Activated T-helper 1 cell treated with anti-CD3 and anti-CD28 coated beads, Interleukin-12 subunit alpha, Interleukin-12 subunit beta, Interleukin-2, Interleukin-4 antibody, amounts not matched to agents 30 ng/mL and 10 ng/mL and 1 ng/mL, durations not matched to agents 14 hours and 24 hours and 36 hours (primary cell): ENCODE measurements around the gene BTRC. TPM values are rescaled to one million over a fixed set of nuclear protein-coding genes. Genes with fewer than 3 reads are reported as not detected.
"Not testable (repeated sequence)": the region's sequence is repeated elsewhere in the genome, so short reads cannot be mapped to it uniquely, and the experiment has no call there.

ENCODE experiments used
- DNase-seq: peaks from one replicate; pipeline ENCODE4 v3.0.0; 2021; ENCODE audit warnings: low spot score
- H3K27ac Mint-ChIP-seq: one replicate; pipeline ENCODE4 v1.8.0; 2021; ENCODE audit warnings: mild to moderate bottlenecking, mixed read lengths
- H3K27me3 Mint-ChIP-seq: one replicate; pipeline ENCODE4 v1.8.0; 2022; ENCODE audit warnings: mild to moderate bottlenecking, moderate library complexity, mixed read lengths; ENCODE audit not compliant: insufficient read depth
- H3K36me3 Mint-ChIP-seq: one replicate; pipeline ENCODE4 v1.8.0; 2021; ENCODE audit warnings: low read depth, mixed read lengths
- H3K4me1 Mint-ChIP-seq: one replicate; pipeline ENCODE4 v1.8.0; 2021; ENCODE audit warnings: low read depth, mixed read lengths
- H3K4me3 Mint-ChIP-seq: one replicate; pipeline ENCODE4 v1.8.0; 2021; ENCODE audit warnings: mild to moderate bottlenecking, moderate library complexity, mixed read lengths
- H3K9me3 Mint-ChIP-seq: one replicate; pipeline ENCODE4 v1.8.0; 2021; ENCODE audit warnings: mixed read lengths
- intact Hi-C: fragments of 100-400 bp; cut with micrococcal nuclease; formaldehyde crosslinking; loops from one replicate; pipeline ENCODE4 v1.15.1; 2024
- total RNA-seq: library from RNA; stranded (reverse); gene quantifications from 2 replicates; pipeline ENCODE4 v1.2.3, GENCODE V29; 2022

The BTRC gene
- total RNA-seq, 1 donor from 2014 or later: 22.2 TPM

DNA sequence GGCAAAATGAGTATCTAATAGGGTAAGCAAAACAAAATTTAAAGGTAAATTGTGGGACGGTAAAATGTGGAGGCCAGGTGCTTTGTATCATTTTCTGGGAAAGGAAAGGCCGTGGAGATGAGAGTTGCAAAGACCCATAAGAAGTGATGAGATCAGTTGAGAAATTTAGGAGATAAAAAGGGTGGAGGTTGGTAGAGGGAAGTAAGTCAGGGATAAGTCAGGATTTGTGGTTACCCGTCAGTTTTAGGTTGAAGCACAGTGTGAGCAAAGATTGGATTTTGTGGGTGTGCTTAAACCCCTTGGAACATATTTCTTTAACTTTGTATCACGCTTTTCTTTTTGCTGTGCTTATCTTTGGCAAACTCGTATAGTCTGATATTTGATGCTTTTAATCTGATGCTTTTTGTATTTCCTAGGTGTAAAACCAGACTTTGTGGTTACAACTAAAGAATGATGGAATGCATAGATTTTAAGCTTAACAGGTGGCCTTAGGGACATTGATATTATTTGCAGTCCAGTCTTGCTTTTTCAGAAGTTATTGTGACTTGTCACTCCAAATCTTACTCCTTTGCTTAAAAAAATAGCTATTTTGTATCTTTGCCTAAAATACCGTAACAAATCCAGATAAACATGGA lies 1.2 kb downstream of the BTRC start:
- DNase-seq: no peak
- no peaks in the 10 kb centered on the region for H3K9me3 Mint-ChIP-seq
- H3K36me3 Mint-ChIP-seq: peaks cover 6% of the 10 kb centered on the region
- peaks cover 33% of the 10 kb centered on the region for H3K4me1 Mint-ChIP-seq
- peak overlapping the region; percentile 96 for H3K4me3 Mint-ChIP-seq
- intact Hi-C loops: loop anchor here (2.0 to 10.0 kb wide), 3 partner anchors 322 to 460 kb away; partner anchors contain the start of genes FBXW4 and OGA
- peaks cover 9% of the 10 kb centered on the region for H3K27me3 Mint-ChIP-seq
- peak overlapping the region; percentile 85 for H3K27ac Mint-ChIP-seq

DNA sequence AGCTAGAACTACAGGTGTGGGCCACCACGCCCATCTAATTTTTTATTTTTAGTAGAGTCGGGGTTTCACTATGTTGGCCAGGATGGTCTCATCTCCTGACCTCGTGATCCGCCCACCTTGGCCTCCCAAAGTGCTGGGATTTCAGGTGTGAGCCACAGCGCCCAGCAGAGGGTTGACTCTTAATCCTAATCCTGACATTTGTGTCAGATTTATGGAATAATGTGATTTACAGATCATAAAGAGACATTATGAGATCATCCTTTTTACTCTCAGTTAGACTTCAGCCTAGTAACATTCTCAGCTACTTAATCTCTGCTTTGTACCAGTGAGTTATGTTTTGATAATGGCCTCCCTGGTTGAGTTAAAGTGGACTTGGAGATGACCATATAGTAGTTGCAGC lies 2.2 kb downstream of the BTRC start:
- H3K36me3 Mint-ChIP-seq: peaks cover 6% of the 10 kb centered on the region
- intact Hi-C loops: loop anchor here (10.0 kb wide), 2 partner anchors 339 to 459 kb away; partner anchors contain the start of genes FBXW4 and OGA
- no peak overlapping the region for H3K27ac Mint-ChIP-seq
- DNase-seq: no peak
- H3K9me3 Mint-ChIP-seq: no peaks in the 10 kb centered on the region
- peaks cover 33% of the 10 kb centered on the region for H3K4me1 Mint-ChIP-seq
- peaks cover 3% of the 10 kb centered on the region for H3K27me3 Mint-ChIP-seq
- peak overlapping the region; percentile 96 for H3K4me3 Mint-ChIP-seq

DNA sequence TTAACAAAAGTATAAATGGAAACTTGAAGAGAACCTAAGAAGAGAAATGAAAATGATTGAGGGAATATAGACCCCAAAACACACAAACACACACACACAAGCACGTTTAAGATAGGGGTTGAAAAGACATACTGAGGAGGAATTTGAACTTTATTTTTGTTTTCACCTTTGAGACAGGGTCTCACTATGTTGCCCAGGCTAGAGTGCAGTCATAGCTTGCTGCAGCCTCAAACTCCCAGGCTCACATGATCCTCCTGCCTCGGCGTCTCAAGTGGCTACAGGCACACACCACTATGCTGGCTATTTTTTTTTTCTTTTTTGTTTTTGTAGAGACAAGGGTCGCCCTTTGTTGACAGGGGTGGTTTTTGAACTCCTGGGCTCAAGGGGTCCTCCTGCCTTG lies 4.0 kb downstream of the BTRC start:
- Mint-ChIP-seq H3K4me3 (no peak overlapping the region), H3K27me3 (peaks cover 3% of the 10 kb centered on the region), H3K4me1 (peaks cover 33% of the 10 kb centered on the region), H3K27ac (no peak overlapping the region), H3K36me3 (peaks cover 6% of the 10 kb centered on the region), H3K9me3 (no peaks in the 10 kb centered on the region)
- DNase-seq: no peak
- intact Hi-C loops: loop anchor here (10.0 kb wide), 2 partner anchors 337 to 457 kb away; partner anchors contain the start of genes FBXW4 and OGA

DNA sequence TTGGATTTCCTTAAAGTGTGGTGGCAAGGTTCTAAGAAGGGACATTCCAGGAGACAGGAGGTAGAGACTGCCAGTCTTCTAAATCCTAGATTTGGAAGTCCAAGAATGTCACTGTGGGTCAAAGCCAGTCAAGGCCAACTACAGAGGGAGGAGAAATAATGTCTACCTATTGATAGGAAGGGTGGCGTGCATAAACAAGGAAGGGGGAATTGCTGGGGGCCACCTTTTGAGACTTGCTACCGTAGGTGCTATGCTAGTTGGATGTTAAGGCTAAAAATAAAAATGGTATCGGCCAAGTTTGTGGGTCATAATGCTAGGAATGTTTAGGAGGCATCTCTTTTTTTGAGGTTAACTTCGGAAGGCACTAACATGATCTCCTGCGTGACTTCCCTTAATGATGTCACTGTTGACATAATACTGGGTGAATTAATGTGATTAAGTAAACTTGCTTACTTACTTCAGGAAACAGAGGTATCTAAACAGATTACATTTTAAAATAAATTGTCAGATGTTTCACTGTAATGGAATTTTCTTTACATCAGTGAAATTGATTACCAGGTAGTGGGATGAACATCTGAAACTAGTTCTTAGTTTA lies 4.8 kb downstream of the BTRC start:
- Mint-ChIP-seq H3K27me3 (peaks cover 2% of the 10 kb centered on the region), H3K4me3 (no peak overlapping the region), H3K4me1 (peaks cover 28% of the 10 kb centered on the region), H3K9me3 (no peaks in the 10 kb centered on the region), H3K36me3 (peaks cover 6% of the 10 kb centered on the region), H3K27ac (no peak overlapping the region)
- intact Hi-C loops: loop anchor here (10.0 kb wide), 2 partner anchors 336 to 456 kb away; partner anchors contain the start of genes FBXW4 and OGA
- DNase-seq: no peak

DNA sequence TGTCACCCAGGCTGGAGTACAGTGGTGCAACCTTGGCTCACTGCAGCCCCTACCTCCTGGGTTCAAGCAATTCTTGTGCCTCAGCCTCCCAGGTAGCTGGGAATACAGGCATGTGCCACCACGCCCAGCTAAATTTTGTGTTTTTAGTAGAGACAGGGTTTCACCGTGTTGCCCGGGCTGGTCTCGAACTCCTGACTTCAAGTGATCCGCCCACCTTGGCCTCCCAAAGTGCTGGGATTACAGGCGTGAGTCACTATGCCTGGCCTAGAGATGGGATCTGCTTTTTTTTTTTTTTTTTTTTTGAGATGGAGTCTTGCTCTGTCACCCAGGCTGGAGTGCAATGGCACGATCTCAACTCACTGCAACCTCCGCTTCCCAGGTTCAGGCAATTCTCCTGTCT lies 6.1 kb downstream of the BTRC start:
- H3K9me3 Mint-ChIP-seq, DNase-seq, H3K4me3 Mint-ChIP-seq, H3K36me3 Mint-ChIP-seq, H3K27ac Mint-ChIP-seq, intact Hi-C loops, H3K27me3 Mint-ChIP-seq: not testable (repeated sequence)
- peaks cover 19% of the 10 kb centered on the region for H3K4me1 Mint-ChIP-seq

DNA sequence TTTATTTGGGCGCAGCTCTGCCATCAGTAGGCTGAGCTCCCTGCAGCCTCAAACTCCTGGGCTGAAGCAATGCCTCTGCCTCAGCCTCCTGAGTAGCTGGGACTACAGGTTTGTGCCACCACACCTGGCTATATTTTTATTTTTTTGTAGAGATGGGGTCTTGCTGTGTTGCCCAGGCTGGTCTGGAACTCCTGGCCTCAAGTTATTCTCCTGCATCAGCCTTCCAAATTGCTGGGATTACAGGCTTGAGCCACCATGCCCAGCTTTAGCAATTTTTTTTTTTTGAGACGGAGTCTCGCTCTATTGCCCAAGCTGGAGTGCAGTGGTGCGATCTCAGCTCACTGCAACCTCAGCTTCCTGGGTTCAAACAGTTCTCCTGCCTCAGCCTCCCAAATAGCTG lies 6.9 kb downstream of the BTRC start:
- DNase-seq, H3K36me3 Mint-ChIP-seq, H3K4me3 Mint-ChIP-seq, H3K27ac Mint-ChIP-seq, H3K27me3 Mint-ChIP-seq, intact Hi-C loops, H3K9me3 Mint-ChIP-seq: not testable (repeated sequence)
- H3K4me1 Mint-ChIP-seq: peaks cover 12% of the 10 kb centered on the region

DNA sequence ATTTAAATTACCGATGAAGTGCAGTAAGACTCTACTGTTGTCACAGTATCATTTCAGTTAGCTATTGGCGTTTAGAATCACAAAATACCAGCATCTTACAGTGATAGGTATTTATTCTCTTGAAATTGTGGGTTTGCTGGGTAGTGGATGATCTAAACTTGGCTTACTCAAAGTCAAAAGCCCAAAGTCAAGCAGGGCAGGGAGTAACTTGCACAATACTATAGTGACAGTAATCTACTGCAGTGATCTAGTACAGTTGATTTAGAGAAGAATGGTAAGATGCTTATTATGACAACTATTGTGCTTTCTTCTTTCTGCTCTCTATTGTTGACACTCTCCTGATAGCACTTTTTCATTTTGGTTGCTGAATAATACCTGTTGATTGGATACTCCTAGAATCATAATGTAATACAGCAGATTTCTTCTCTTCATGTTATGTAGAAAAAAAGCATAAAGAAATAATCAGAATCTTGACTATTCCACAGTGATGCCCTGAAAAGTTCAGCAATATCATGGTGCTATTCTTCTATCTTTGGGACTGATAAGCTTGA lies 10.0 kb downstream of the BTRC start:
- no peak for DNase-seq
- Mint-ChIP-seq H3K27me3 (no peaks in the 10 kb centered on the region), H3K36me3 (no peaks in the 10 kb centered on the region), H3K9me3 (no peaks in the 10 kb centered on the region), H3K4me3 (no peak overlapping the region), H3K4me1 (peaks cover 11% of the 10 kb centered on the region), H3K27ac (no peak overlapping the region)
- intact Hi-C loops: no loop called here

DNA sequence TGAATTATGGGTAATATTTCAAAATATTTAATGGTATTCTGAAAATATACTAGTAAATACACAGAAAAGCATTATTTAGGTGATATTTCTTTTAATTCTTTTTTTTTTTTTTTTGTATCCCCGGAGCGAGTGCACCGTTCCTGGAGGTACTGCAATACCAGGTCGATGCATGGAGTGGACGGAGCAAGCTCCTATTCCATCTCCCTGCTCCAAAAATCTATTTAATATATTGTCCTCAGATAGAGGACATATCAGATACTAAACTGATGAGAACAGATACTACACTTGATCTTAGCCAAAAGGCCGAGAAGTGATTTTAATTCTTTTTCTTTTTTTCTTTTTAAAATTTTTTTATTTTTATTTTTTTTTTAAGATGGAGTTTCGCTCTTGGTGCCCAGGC lies 10.8 kb downstream of the BTRC start:
- Mint-ChIP-seq H3K27me3 (no peaks in the 10 kb centered on the region), H3K27ac (no peak overlapping the region), H3K4me1 (peaks cover 11% of the 10 kb centered on the region), H3K36me3 (peaks cover 2% of the 10 kb centered on the region), H3K4me3 (no peak overlapping the region), H3K9me3 (no peaks in the 10 kb centered on the region)
- no peak for DNase-seq
- intact Hi-C loops: no loop called here

DNA sequence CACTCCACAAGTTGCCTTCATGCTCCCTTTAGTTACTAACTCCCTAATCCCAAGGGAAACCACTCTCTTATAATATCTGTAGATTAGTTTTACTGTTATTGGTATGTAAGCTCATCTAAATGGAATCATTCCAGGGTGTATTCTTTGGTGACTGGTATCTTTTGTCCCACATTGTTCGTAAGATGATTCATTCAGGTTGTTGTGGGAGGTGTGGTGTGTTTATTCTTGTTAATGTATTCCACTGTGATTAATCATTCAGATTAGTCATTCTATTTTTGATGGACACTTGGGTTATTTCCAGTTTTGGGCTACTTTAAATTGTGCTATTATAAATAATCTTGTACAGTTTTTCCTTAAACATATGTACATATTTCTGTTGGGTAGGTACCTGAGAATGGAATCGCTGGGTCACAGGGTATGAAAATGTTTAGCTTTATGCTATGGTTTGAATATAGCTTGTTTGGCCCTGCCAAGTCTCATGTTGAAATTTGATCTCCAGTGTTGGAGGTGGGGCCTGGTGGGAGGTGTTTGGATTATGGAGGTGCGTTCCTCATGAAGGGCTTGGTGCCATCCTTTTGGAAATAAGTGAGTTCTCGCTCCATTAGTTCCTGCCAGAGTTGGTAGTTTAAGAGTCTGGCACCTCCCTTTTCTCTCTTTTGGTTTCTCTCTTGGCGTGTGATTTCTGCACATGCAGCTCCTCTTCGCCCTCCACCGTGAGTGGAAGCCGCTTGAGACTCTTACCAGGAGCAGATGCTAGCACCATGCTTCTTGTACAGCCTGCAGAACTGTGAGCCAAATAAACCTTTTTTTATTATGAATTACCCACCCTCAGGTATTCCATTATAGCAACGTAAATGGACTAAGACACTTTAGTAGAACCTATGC lies 13.8 kb downstream of the BTRC start:
- peak overlapping the region; percentile 29 for H3K27ac Mint-ChIP-seq
- H3K36me3 Mint-ChIP-seq: peaks cover 2% of the 10 kb centered on the region
- H3K27me3 Mint-ChIP-seq: no peaks in the 10 kb centered on the region
- no peak overlapping the region for H3K4me3 Mint-ChIP-seq
- no peak for DNase-seq
- H3K9me3 Mint-ChIP-seq: no peaks in the 10 kb centered on the region
- H3K4me1 Mint-ChIP-seq: peaks cover 11% of the 10 kb centered on the region
- intact Hi-C loops: loop anchor here (1.0 kb wide), 2 partner anchors 12 to 14 kb away; partner anchors contain the start of gene BTRC

DNA sequence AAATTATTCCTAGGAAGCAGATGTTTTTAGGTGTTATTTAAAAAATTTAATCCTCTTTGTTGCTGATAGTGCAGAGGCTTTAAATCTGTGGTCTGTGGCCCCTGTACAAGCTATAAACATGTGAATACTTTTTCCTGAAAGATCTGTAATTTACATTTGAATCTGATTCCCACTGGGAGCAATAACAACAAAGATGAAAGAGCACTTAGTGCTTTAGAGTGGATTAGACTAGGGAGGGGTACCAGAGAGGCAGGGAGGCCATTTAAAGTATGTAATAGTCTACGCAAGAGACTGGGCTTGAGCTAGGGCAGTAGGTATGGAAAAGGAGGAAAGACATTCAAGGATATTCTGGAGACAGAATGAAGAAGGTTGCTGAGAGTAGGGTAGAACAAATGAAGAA lies 19.1 kb downstream of the BTRC start:
- peaks cover 9% of the 10 kb centered on the region for H3K36me3 Mint-ChIP-seq
- peaks cover 3% of the 10 kb centered on the region for H3K4me1 Mint-ChIP-seq
- H3K4me3 Mint-ChIP-seq: no peak overlapping the region
- no peaks in the 10 kb centered on the region for H3K9me3 Mint-ChIP-seq
- DNase-seq: no peak
- H3K27me3 Mint-ChIP-seq: no peaks in the 10 kb centered on the region
- intact Hi-C loops: no loop called here
- no peak overlapping the region for H3K27ac Mint-ChIP-seq

DNA sequence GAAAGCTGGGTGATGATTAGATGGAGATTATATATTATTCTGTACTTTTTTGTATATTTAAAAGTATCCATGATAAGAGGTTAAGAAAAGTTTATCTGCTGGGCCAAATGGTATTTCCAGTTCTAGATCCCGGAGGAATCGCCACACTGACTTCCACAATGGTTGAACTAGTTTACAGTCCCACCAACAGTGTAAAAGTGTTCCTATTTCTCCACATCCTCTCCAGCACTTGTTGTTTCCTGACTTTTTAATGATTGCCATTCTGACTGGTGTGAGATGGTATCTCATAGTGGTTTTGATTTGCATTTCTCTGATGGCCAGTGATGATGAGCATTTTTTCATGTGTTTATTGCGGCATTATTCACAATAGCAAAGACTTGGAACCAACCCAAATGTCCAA lies 20.0 kb downstream of the BTRC start:
- H3K4me1 Mint-ChIP-seq, H3K9me3 Mint-ChIP-seq, intact Hi-C loops, H3K27ac Mint-ChIP-seq, DNase-seq, H3K27me3 Mint-ChIP-seq, H3K4me3 Mint-ChIP-seq: not testable (repeated sequence)
- peaks cover 11% of the 10 kb centered on the region for H3K36me3 Mint-ChIP-seq

DNA sequence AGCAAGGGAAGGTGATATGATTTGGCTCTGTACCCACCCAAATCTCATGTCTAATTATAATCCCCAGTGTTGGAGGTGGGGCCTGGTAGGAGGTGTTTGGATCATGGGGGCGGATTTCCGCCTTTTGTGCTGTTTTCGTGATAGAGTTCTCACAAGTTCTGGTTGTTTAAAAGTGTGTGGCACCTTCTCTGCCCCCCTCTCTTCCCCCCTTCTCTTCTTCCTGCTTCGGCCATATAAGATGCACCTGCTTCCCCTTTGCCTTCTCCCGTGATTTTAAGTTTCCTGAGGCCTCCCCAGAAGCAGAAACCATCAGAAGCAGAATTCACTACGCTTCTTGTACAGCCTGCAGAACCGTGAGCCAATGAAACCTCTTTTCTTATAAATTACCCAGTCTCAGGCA lies 21.1 kb downstream of the BTRC start:
- no peaks in the 10 kb centered on the region for H3K9me3 Mint-ChIP-seq
- no peak for DNase-seq
- intact Hi-C loops: no loop called here
- H3K4me1 Mint-ChIP-seq: peaks cover 2% of the 10 kb centered on the region
- H3K27ac Mint-ChIP-seq: no peak overlapping the region
- no peaks in the 10 kb centered on the region for H3K27me3 Mint-ChIP-seq
- H3K36me3 Mint-ChIP-seq: peaks cover 9% of the 10 kb centered on the region
- no peak overlapping the region for H3K4me3 Mint-ChIP-seq
